ENCODE results near the gene ANKRD28.
A peak's percentile ranks its signal among the peaks of the same experiment; 100 is the strongest.
"Not testable (repeated sequence)": the region's sequence is repeated elsewhere in the genome, so short reads cannot be mapped to it uniquely, and the experiment has no call there.

Gene ANKRD28

DNA sequence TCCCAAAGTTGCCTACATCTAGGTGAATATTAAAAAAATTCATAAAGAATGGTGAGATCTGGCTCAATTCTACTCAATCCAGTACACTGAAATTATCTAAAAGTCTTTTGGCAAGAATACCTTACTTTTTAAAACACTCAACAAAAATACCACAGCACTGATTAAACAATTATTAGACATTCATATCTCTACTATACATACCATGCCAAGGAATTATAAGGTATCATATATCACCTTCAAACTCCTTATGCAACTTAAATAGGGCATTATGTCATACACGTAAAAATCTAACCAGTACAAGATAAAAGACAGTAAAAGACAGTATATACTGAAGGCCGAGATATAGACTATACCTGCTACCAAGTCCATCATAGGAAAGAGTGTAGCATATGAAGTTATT lies 6.1 kb upstream of the ANKRD28 start:
- no peak for DNase-seq (ENCODE audit: low read depth in 2 of 2)

DNA sequence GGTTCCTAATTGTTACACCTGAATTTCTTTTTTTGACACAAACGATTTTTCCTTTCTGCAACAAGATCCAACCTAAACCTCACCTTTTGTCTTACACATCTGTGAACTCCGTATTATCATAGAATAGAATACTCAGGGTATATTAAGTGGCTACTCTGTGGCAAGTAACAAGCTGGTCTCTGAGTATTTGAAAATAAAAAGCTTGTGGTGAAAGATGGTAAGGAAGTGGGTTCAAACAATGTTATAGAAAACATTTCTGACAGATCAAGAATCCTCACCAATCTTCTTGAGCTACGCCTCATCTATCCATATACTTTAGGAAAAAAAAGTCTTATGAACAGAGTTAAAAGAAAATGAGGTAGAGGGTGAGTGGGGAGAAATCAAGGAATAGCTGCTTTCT lies 3.5 kb upstream of the ANKRD28 start:
- no peak for DNase-seq (ENCODE audit: low read depth in 2 of 2)

DNA sequence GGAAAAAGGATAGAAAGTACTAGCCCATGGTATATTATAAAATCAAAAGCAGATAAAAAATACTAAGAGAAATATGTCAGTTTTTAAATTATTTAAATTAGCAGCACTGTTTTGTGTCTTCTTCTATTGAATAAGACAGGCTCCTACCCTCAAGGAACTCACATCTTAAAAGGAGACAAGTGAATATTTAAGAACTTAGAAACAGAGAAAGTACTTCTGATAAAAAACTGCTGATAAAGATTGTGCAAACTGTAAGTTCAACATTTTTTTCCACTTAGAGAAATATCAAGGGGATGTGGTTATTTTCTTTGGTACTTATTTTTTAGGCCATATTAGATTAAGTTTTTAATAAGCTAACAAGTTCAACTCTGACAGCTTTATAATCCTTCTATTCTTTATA lies 3.0 kb upstream of the ANKRD28 start:
- no peak for DNase-seq (ENCODE audit: low read depth in 2 of 2)

DNA sequence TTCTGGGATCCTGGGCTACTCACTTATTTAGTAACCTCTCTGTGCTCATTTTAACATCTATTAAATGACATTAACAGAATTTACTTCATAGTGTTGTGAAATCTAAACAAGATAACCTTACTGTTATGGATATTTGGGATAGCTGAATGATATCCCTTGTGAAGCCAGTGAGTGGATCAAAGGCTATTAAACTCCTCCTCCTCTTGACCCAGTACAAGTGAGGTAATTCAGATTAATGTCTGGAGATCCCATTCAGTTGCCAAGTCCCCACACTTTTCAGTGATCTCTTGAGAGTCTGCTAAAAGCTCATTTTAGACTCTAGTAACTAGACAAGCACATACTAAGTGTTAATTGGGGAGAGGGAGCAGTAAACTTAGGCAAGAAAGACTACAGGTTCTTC lies 2.5 kb upstream of the ANKRD28 start:
- DNase-seq (ENCODE audit: low read depth in 2 of 2) = no peak

DNA sequence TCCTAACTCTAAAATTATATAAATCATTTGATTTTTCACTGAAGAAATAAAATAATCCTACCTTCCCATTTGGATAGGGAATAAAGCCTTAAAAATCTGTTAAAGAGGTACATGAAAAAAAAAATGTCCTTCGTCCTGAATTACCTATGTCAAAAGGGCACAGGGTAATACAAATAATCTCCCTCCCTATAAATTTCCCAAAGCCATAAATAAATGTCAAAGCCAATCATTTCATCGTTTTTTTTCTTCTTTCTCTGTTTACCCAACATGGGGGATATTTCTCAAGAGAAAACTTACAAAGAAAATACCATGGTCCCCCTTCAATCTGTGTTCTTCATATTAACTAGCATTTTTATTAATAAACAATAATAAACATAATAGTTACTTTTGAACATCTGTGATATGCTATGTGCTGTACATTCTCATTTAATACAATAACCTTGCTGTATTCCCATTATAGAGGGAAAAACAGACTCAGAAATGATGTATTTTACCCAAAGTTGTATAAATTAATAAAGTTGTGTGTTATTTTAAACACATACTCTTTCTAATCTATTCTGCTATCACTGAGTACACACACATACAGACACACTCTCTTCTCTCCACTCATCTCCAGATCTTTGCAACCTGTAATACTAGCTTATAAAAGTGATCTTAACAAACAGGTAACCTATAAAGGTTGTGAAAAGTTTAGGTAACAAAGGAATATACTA lies 910 bp upstream of the ANKRD28 start:
- no peak for DNase-seq (ENCODE audit: low read depth in 2 of 2)

DNA sequence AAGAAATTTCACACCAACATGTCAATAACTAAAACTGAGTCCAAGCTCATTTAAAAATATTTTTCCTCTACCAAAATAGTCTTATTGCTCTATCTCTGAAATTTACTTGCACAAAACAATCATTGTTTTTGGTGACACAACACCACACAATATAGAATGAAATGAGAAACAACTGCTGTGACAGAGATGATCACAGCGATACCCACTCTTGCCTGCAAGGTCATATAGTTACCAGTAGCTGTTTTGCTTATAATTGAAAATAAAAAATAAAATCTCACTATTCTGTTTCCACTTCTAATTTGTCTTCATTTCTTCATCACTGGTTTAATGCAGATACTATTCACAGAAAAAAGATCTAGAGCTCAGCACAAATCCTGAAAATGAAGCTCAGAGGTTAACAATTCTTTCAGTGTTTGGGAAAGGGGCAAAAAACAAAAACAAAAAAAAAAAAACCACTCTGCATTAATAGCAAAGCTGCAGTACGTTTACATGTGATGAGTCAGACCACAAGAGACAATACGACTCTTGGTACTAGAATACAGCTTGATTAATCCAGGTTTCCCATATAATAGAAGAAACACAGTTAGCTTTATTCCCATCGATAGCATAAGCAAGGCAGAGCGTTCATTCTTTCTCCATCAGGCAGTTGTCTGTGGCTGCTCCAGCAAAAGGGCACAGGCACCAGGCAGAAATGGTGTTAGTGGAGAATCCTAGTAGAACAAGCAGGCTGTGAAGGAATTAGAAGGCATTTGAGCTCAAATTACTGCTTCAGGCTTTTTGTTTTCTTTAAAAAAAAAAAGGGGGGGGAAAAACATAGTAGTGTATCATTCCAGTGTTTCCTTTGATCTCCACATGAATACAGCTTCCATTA lies 773 bp downstream of the ANKRD28 start:
- DNase-seq (ENCODE audit: low read depth in 2 of 2) = peak in 1 of 2 experiments; percentile 33

DNA sequence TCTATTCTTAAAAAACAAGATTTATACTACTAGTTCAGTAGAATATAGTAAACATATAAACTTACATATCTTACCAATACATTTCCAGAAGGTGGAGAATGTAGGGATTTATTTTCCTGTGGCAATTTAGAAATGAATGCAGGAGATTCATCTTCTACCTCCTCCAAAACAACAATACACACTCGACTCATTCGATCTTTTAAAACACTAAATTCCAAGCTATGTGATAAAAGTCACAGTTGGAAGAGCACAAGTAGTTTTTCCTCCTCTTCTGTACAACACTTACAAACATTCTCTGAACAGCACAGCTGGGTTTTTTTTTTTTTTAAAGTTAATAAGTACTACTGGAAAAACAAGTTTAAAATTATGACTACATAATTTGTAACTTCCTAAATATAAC lies 1.4 kb downstream of the ANKRD28 start:
- DNase-seq (ENCODE audit: low read depth in 2 of 2) = no peak

DNA sequence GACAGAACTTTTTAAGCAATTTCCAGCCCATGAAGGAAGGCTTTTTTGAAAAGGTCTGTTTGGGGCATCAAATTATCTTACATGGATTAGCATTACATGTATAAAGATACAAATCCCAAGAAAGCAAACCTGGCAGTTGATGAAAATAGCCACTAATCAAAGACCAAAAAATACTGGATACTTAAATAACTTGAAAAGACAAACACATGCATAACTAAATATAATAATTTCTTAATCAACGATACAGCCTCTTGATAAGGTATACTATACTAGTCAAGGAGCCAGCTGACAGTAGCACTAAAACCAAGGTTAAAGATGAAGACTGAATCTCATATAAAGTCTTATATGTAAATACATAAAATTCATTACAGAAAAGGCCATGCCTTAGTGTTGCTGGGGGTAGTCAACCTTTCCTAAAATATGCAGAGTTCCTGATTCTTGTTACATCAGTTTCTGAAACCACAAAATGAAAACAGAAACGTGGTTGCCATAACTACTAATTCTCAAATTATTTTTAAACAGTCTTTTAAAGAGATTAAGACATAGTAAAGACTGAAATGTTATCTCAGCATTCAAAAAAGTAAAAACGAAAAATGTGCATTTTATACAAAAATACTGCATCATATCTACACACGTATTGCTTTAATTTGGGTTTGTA lies 2.0 kb downstream of the ANKRD28 start:
- peak; percentile 31 to 43 for DNase-seq (ENCODE audit: low read depth in 2 of 2)

DNA sequence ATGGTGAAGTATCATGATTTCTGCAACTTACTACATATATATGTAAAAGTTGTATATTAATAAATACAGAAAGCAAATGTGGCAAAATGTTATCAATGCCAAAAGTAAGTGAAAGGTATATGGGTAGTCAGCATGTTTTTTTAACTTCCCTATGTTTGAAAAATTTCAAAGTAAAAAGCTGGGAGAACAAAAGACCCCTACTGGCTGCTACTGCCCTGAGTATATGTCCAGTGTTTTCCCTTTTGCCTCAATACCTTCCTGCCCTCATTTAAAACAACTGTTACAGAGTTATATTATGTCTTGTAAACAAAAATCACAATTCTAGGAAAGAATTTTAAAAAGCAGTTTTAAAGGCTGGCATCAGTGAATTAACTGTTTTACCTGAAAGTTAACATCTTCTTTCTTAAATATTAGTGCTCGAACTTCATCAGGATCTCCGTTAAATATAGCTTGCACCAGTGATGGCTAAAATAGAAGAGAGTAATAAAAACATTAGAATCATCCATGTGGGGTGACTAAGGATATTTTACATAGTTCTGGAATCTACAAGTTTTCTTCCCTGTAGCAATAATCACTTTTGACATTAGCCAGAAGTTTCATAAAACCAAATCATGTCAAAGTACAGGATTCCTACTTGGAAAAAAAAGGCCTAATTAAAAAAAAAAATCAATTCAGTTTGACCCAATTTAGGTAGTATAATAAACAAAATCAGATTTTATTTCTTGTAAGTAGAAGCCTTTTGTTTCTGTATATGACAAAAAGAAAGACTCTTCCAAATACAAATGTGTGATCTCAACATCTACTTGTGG lies 2.7 kb downstream of the ANKRD28 start:
- no peak for DNase-seq (ENCODE audit: low read depth in 2 of 2)

DNA sequence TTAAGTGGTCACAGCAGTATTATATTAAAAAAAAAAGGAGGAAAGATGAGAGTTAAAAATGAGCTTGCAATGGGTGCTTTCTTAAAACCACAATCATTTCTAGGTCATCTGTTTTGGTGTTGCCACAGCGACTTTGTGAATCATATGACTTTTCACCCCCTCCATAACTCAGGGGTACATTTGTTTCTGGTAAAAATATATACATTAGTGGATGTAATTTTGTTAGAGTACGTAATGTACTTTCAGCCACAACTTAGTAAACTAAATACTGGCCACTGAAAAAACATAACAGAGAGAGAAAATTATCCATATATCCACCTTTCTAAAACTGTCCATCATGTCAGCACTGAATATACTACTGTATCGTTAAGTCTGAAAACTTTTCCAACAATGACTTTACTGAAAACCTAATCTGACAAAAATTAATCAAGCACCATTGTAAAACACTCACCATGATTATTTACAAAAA lies 3.4 kb downstream of the ANKRD28 start:
- peak; percentile 42 to 55 for DNase-seq (ENCODE audit: low read depth in 2 of 2)

DNA sequence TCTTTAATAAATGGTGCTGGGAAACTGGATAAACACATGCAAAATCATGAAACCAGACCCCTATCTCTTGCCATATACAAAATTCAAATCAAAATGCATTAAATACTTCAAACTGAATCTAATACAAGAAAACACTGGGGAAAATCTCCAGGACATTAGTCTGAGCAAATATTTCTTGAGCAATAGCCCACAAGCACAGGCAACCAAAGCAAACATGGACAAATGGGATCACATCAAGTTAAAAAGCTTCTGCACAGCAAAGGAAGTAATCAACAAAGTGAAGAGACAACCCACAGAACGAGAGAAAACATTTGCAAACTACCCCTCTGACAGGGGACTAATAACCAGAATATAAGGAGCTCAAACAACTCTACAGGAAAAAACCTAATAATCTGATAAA lies 6.3 kb downstream of the ANKRD28 start:
- no peak for DNase-seq (ENCODE audit: low read depth in 2 of 2)

DNA sequence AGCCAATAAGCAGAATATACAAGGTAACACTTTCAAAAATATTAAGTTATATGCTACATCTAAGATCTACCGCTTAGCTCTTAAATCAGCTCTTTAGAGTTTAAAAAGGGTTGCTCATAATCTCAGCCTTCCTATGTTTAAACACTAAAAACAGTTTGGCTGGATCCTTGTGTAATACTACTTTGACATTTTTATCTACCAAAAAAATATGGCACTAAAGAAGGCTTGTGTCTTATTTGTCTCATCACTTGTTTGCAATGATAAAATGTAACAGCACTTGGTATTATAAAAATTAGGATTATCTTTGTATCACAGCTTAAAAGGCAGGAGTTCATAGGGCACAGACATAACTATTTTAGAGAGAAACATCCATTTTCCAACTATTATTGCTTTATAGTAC lies 9.8 kb downstream of the ANKRD28 start:
- DNase-seq (ENCODE audit: low read depth in 2 of 2) = no peak

DNA sequence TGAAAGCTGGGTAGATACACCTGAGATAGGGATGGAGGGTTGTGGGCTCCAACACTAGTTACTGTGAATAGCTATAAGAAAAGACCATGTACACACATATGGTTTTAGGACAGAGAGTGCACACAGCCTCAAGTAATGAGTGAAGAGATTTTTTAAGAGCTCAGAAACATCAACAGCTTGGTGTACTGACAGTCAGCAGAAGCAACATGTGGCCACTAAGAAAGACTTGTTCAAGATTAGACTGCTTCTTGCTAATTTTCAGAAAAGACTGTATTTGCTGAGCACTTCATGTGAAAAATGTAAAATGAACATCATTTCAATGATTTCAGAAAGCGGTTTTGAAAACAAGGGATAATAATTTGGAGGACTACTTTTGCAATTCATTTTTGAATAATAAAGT lies 10.3 kb downstream of the ANKRD28 start:
- no peak for DNase-seq (ENCODE audit: low read depth in 2 of 2)

DNA sequence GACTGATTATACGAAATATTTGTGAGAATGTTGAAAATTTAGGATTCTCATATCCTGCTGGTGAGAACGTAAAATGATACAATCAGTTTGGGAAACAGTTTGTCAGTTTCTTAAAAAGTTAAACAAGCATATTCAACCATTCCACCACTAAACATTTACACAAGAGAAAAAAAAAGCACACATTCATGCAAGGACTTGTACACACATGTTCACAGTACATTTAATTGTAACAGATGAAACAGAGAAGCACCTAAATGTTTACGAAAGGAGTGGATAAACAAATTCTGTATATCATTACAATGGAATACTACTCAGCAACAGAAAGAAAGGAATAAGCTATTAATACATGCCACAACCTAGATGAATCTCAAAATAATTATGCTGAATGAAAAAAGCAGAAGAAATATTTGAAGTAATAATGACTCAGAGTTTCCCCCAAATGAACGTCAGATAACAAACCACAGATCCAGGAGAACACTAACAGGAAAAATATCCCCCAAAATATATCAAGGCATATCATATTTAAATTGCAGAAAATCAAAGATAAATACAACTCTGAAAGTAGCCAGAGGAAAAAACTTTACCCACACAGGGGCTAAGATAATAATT lies 14.3 kb downstream of the ANKRD28 start:
- DNase-seq (ENCODE audit: low read depth in 2 of 2) = peak; percentile 51 to 54

DNA sequence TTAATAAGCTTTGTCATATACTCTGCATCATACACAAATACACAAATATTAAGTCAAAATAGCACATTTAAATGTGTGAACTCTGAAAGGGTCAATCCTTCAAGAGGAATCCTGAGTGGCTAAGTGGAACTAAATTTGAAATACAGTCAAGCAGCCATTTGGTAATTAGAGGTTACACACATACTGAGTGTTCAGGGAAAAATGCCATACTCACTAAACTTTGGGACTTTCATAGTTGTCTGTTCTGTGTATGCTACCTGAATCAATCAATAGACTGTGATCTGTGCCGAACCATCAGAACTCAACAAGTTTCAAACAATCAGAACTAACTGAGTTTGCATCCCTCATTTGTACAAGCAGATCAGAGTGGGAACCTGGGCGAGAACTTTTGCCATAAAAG lies 15.3 kb downstream of the ANKRD28 start:
- no peak for DNase-seq (ENCODE audit: low read depth in 2 of 2)

DNA sequence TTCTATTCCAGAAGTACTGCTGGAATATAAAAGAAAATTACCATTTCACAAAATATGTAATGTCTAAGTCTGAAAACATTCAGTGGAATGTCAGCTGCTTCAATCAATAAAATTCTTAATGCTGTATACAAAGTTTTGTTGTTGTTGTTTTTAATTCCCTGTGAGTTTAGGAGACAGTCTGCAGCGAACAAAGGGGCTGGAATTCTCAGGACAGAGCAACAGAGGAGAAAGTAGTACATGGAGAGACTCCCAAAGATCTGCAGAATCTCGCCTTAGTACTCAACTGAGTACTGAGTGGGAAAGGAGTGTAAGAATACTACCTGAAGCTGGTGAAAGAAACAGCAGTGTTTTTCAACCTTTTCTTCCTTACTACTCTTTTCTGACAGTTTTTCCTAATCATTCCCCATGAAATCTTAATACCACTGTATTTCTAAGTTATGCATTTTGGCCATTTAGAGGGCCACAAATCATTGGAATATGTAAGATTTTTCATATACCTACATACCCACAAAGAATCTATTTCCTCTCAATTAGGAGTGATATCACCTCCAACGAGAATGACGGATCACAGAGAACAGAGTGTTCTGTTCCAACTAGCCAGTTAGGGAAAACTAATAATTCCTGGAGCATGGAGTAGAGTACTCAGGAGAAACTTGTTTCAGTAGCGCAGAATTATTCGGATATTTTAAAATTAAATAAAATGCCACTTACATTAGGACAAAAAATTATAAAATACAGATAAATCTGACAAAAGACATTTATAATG lies 16.0 kb downstream of the ANKRD28 start:
- no peak for DNase-seq (ENCODE audit: low read depth in 2 of 2)

DNA sequence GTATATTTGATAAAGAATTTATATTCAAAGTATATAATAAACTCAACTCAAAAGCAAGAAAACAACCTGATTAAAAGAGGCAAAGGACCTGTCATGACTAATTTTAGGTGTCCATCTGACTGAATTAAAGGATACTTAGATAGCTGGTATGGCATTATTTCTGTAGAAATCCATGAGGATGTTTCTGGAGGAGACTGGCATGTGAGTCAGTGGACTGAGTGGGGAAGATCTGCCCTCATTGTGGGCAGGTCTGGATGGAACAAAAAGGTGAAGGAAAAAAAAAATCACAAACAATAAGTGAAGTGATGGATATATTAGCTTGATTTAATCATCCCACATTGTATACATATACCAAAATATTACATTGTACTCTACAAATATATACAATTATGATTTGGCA lies 16.6 kb downstream of the ANKRD28 start:
- DNase-seq (ENCODE audit: low read depth in 2 of 2) = no peak

DNA sequence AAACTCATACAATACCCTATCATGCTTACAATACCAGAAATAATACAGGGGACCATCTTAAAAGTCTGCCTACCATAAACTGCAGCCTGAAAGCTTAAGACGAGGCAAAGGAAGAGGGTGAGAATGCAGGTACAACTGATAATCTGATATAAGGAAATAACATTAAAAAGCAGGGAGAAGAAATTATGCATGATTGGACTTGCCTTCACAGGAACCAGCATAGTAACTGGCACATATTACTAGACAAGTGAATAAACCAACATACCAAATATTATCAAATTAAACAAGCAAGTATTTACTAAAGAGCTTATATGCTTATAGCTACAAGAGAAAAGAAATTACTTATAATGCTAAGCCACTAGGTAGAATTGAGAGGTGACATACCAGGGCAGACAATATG lies 18.7 kb downstream of the ANKRD28 start:
- DNase-seq (ENCODE audit: low read depth in 2 of 2) = no peak

DNA sequence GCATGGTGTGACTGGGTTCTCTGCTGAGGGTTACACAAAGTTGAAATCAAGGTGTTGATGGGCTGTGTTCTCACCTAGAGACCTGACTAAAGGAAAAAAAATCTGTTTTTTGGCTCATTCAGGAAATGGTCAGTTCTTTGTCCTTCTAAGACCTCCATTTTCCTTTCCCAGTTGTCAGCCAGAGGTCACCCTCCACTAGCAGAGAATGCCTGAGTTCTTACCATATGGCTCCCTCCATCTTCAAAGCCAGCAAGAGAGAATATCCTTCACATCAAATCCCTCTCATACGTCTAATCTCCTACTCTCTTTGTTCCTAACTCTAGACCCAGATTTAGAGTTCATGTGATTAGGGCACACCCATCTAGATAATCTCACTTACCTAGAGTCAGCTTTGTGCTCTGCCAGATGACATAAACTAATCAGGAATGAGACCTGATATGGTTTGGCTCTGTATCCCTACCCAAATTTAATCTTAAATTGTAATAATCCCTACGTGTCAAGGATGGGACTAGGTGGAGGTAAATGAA lies 19.4 kb downstream of the ANKRD28 start:
- DNase-seq (ENCODE audit: low read depth in 2 of 2) = no peak

DNA sequence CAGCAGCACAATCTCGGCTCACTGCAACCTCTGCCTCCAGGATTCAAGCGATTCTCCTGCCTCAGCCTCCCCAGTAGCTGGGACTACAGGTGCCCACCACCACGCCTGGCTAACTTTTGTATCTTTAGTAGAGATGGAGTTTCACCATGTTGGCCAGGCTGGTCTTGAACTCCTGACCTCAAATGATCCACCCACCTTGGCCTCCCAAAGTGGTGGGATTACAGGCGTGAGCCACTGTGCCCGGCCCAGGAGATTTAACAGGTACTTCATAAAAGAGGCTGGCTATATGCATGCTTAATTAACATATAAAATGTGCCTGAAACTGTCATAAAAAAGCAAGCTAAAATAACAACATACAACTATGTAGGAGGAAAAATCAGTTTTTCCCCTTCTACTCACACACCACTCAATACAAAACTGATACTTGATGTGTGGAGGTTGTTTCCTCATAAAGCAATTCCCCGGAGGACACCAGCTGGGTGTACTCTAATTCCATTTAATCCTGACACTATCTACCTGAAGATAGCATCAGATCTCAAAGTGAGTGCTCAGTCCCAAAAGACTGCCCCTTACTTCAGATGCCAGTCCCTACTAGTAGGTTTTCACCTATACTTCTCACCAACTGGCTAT lies 22.7 kb downstream of the ANKRD28 start:
- DNase-seq (ENCODE audit: low read depth in 2 of 2) = not testable (repeated sequence)

All from fibroblast of skin of left biceps (primary cell).